ENCODE results near the gene PGA5. TPM values are rescaled to one million over a fixed set of nuclear protein-coding genes. Genes with fewer than 3 reads are reported as not detected.

The PGA5 gene
- total RNA-seq, 4 donors from 2014 or later, result 0.55 to 15.0 TPM; not detected in 2

DNA sequence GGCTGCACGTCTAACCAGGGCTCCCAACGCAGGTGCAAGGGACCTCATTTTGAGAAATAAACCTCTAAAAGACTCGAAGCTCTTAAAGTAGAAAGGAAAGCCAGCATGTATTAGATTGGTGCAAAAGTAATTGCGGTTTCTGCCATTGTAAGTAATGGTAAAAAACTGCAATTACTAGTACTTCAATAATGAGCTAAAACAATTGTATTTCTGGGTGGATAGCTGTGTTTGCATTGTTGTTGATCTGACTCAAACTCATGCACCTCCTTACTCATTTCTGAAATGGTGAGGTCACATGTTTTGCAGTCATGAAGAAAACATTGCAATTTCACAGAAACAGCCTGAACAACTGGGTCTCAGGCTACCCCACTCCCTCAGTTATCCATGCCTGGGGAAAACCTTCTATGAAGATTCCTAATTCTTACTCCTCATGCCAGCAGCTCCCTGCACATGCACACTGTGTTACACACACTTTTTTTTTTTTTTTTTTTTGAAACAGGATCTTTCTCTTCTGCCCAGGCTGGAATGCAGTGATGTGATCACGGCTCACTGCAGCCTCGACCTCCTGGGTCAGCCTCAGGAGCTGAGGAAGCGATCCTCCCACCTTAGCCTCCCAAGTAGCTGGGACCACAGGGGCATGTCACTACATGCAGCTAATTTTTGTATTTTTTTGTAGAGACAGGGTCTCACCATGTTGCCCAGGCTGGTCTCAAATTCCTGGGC is 29.5 kb downstream of the PGA5 start:
- TF ChIP-seq, protein P1, sequence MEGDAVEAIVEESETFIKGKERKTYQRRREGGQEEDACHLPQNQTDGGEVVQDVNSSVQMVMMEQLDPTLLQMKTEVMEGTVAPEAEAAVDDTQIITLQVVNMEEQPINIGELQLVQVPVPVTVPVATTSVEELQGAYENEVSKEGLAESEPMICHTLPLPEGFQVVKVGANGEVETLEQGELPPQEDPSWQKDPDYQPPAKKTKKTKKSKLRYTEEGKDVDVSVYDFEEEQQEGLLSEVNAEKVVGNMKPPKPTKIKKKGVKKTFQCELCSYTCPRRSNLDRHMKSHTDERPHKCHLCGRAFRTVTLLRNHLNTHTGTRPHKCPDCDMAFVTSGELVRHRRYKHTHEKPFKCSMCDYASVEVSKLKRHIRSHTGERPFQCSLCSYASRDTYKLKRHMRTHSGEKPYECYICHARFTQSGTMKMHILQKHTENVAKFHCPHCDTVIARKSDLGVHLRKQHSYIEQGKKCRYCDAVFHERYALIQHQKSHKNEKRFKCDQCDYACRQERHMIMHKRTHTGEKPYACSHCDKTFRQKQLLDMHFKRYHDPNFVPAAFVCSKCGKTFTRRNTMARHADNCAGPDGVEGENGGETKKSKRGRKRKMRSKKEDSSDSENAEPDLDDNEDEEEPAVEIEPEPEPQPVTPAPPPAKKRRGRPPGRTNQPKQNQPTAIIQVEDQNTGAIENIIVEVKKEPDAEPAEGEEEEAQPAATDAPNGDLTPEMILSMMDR (IDR thresholded peaks at IDR 0.05), result no peak
- TF ChIP-seq EP300 (IDR thresholded peaks at IDR 0.05; ENCODE audit: low read depth) (no peak), POLR2A (IDR thresholded peaks at IDR 0.05) (no peak), POLR2AphosphoS5 (IDR thresholded peaks at IDR 0.05) (no peak)
- DNase-seq, result no peak
- in situ Hi-C loops (cut with MboI; ENCODE audit: low pct_ligation_motif_present in 1 of 4, low pct_unique_long_range_greater_than_20kb in 1 of 4, low sequenced_read_pairs in 3 of 4), result loop anchor here in 1 of 4 donors (25.0 kb wide), 1 partner anchor 117 kb away; the partner anchor contains the start of gene TMEM216
- Histone ChIP-seq H3K9me3 (no peaks in the 10 kb centered on the region), H3K27ac (no peak overlapping the region), H3K4me3 (no peak overlapping the region), H3K36me3 (no peaks in the 10 kb centered on the region), H3K4me1 (no peaks in the 10 kb centered on the region), H3K27me3 (peaks cover 8% of the 10 kb centered on the region)
- intact Hi-C loops (cut with DNase I; ENCODE audit: low total_unique reads), result no loop called here
- whole genome bisulfite sequencing, 2 donors (ENCODE audit: low coverage in 1 of 2), result 75 to 83% methylated on average over 4 to 7 of the region's 7 CpGs

DNA sequence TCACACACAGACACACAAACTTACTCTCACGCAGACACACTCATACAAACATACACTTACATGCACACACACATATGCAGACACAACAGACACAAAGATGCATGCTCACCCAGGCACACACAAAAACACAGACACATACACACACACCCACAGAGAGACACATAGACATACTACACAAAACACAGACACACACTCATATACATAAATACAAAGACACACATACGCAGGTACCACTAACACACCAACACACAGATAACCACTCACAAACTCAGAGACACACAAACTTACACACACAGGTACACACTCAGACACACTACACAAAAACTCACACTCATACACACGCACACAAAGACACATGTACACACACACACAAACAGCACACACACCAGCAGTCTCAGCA is 31.8 kb downstream of the PGA5 start:
- Histone ChIP-seq H3K27ac (no peak overlapping the region), H3K4me3 (no peak overlapping the region), H3K27me3 (peaks cover 9% of the 10 kb centered on the region), H3K4me1 (no peaks in the 10 kb centered on the region), H3K9me3 (no peaks in the 10 kb centered on the region), H3K36me3 (no peaks in the 10 kb centered on the region)
- no peak for DNase-seq
- intact Hi-C loops (cut with DNase I; ENCODE audit: low total_unique reads) (no loop called here), in situ Hi-C loops (cut with MboI; ENCODE audit: low pct_ligation_motif_present in 1 of 4, low pct_unique_long_range_greater_than_20kb in 1 of 4, low sequenced_read_pairs in 3 of 4) (loop anchor here in 1 of 4 donors (25.0 kb wide), 1 partner anchor 115 kb away; the partner anchor contains the start of gene TMEM216)
- TF ChIP-seq POLR2A (IDR thresholded peaks at IDR 0.05) (no peak), POLR2AphosphoS5 (IDR thresholded peaks at IDR 0.05) (no peak), EP300 (IDR thresholded peaks at IDR 0.05; ENCODE audit: low read depth) (no peak)
- TF ChIP-seq, protein P1 (IDR thresholded peaks at IDR 0.05), result no peak
- 78 to 85% methylated on average over 2 to 3 of the region's 3 CpGs for WGBS, 2 donors (ENCODE audit: low coverage in 1 of 2)

DNA sequence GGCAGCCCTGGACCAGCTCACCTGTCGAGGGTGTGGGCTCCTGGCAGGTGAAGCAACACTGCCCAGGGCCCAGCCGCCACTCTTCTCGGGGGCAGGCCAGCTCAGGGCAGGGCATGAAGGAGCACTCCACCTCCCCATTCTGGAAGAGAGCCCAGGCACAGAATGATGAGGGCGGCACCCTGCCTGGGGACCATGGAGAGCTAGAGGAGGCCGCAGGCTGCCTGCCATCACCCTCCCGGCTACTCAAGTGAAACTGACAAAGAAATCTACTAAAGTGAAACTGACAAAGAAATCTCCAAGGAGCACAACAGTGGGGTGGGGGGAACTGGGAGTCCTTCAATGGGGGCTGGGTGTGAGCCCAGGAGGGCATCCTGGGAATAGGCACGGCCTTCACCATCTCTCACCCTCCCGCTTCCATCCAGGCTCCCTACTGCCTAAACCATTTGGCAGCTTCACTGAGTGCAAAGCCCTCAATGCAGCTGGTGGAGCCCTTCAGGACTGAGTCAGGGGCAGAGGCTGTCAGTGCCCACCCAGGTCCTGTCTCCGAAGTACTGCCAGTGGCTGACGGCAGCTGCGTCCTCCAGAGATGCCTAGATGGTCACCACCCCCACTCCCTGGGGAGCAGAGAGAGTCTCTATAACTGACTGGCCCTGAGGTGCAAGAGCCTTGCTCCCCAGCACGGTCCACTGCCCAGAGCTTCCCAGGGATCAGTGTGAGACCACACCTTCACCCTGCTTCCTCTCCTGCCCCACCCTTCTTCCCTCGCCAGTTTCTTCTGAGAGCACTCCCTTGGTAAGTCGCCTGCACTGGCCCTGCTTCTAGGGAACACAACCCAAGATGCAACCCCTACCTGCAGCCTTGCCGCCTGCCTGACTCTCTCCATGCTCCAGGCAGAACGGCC is 32.5 kb downstream of the PGA5 start:
- TF ChIP-seq EP300 (IDR thresholded peaks at IDR 0.05; ENCODE audit: low read depth) (no peak), POLR2A (IDR thresholded peaks at IDR 0.05) (no peak), POLR2AphosphoS5 (IDR thresholded peaks at IDR 0.05) (no peak)
- TF ChIP-seq, protein P1 (IDR thresholded peaks at IDR 0.05), result no peak
- Histone ChIP-seq H3K27ac (no peak overlapping the region), H3K4me3 (no peak overlapping the region), H3K36me3 (no peaks in the 10 kb centered on the region), H3K4me1 (no peaks in the 10 kb centered on the region), H3K9me3 (no peaks in the 10 kb centered on the region), H3K27me3 (peaks cover 11% of the 10 kb centered on the region)
- intact Hi-C loops (cut with DNase I; ENCODE audit: low total_unique reads), result no loop called here
- DNase-seq, result peak; percentile 40
- in situ Hi-C loops (cut with MboI; ENCODE audit: low pct_ligation_motif_present in 1 of 4, low pct_unique_long_range_greater_than_20kb in 1 of 4, low sequenced_read_pairs in 3 of 4), result loop anchor here in 1 of 4 donors (25.0 kb wide), 1 partner anchor 114 kb away; the partner anchor contains the start of gene TMEM216
- WGBS, 2 donors (ENCODE audit: low coverage in 1 of 2), result 72 to 100% methylated on average over 1 to 14 of the region's 16 CpGs

DNA sequence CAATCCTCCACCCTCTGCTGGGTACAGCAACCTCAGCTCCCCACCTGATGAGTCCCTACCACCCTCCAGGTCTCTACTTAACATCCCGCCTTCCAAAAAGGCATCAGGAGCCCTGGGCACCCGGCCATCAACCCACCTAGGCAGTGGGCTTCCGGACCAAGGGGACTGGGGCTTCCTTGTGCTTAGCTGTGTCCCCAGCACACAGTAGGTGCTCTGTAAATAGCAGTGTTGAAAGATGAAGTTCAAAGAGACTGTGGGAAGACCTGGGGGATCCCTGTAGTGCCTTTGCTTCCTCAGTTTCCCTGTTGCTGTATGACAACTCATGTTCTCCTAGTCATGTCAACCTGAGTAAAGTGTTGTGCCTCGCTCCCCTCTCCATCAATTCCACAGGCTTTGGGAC is 33.1 kb downstream of the PGA5 start:
- DNase-seq, result no peak
- Histone ChIP-seq H3K27me3 (peaks cover 12% of the 10 kb centered on the region), H3K27ac (no peak overlapping the region), H3K4me3 (no peak overlapping the region), H3K9me3 (no peaks in the 10 kb centered on the region), H3K4me1 (no peaks in the 10 kb centered on the region), H3K36me3 (no peaks in the 10 kb centered on the region)
- TF ChIP-seq POLR2AphosphoS5 (IDR thresholded peaks at IDR 0.05) (no peak), POLR2A (IDR thresholded peaks at IDR 0.05) (no peak), EP300 (IDR thresholded peaks at IDR 0.05; ENCODE audit: low read depth) (no peak)
- TF ChIP-seq, protein P1 (IDR thresholded peaks at IDR 0.05), result no peak
- WGBS, 2 donors (ENCODE audit: low coverage in 1 of 2), result 91 to 100% methylated on average over 1 to 4 of the region's 4 CpGs
- intact Hi-C loops (cut with DNase I; ENCODE audit: low total_unique reads), result no loop called here
- in situ Hi-C loops (cut with MboI; ENCODE audit: low pct_ligation_motif_present in 1 of 4, low pct_unique_long_range_greater_than_20kb in 1 of 4, low sequenced_read_pairs in 3 of 4), result loop anchor here in 1 of 4 donors (25.0 kb wide), 1 partner anchor 113 kb away; the partner anchor contains the start of gene TMEM216
